ENCODE measurements around the gene PPP1R12B.

The PPP1R12B gene

GRCh38 chr1:202348509-202349205, at the start of gene PPP1R12B:
PPP1R12B (plus strand) TSS chr1:202348699; CDS start chr1:202348852, 153 bp downstream.
- Histone ChIP-seq H3K4me3 (peak within 1 kb of the TSS; percentile 94 to 97), H3K27me3 (no peaks in the 10 kb centered on the region), H3K9me3 (no peaks in the 10 kb centered on the region), H3K36me3 (no peaks in the 10 kb centered on the region), H3K4me1 (peaks cover 0 to 25% (median 14%) of the 10 kb centered on the region in 4 donors), H3K27ac (peak within 1 kb of the TSS; percentile 89 to 90)
- TF ChIP-seq CTCF (IDR thresholded peaks at IDR 0.05): no peak
- peak; percentile 99 for DNase-seq
- intact Hi-C loops (cut with DNase I; ENCODE audit: low total_unique reads): loop anchor here (10.0 kb wide), 1 partner anchor 366 kb away; the partner anchor contains the start of gene SYT2

- no peak overlapping the region for H3K27ac ChIP-seq
- intact Hi-C loops (cut with DNase I; ENCODE audit: low total_unique reads): no loop called here
- peaks cover 0 to 19% (median 14%) of the 10 kb centered on the region in 4 donors for H3K4me1 ChIP-seq
- no peak for DNase-seq
- no peaks in the 10 kb centered on the region for H3K9me3 ChIP-seq
- H3K27me3 ChIP-seq: no peaks in the 10 kb centered on the region
- no peak for TF ChIP-seq CTCF (IDR thresholded peaks at IDR 0.05)
- peaks cover 0 to 61% (median 14%) of the 10 kb centered on the region in 3 donors for H3K36me3 ChIP-seq
- H3K4me3 ChIP-seq: no peak overlapping the region
These were observed 46.3 kb upstream of the PPP1R12B start for GRCh38 chr1:202302166-202302565.

GRCh38 chr1:202304375-202304774, 44.1 kb upstream of the PPP1R12B start:
- Histone ChIP-seq H3K36me3 (peaks cover 0 to 71% (median 9%) of the 10 kb centered on the region in 3 donors), H3K9me3 (no peaks in the 10 kb centered on the region), H3K4me3 (no peak overlapping the region), H3K27me3 (no peaks in the 10 kb centered on the region), H3K27ac (peak overlapping the region; percentile 41 to 60), H3K4me1 (peaks cover 0 to 19% (median 14%) of the 10 kb centered on the region in 4 donors)
- intact Hi-C loops (cut with DNase I; ENCODE audit: low total_unique reads): no loop called here
- no peak for TF ChIP-seq CTCF (IDR thresholded peaks at IDR 0.05)
- peak; percentile 29 to 84 for DNase-seq

GRCh38 chr1:202305168-202305567, 43.3 kb upstream of the PPP1R12B start:
- Histone ChIP-seq H3K27ac (peak overlapping the region in 1 of 2 donors; percentile 60), H3K9me3 (no peaks in the 10 kb centered on the region), H3K4me1 (peaks cover 0 to 19% (median 14%) of the 10 kb centered on the region in 4 donors), H3K36me3 (peaks cover 0 to 65% (median 3%) of the 10 kb centered on the region in 3 donors), H3K27me3 (no peaks in the 10 kb centered on the region), H3K4me3 (no peak overlapping the region)
- TF ChIP-seq CTCF (IDR thresholded peaks at IDR 0.05): no peak
- intact Hi-C loops (cut with DNase I; ENCODE audit: low total_unique reads): no loop called here
- no peak for DNase-seq

- H3K27me3 ChIP-seq: no peaks in the 10 kb centered on the region
- H3K4me1 ChIP-seq: peaks cover 0 to 21% (median 16%) of the 10 kb centered on the region in 4 donors
- H3K4me3 ChIP-seq: no peak overlapping the region
- no peak for DNase-seq
- no peak overlapping the region for H3K27ac ChIP-seq
- intact Hi-C loops (cut with DNase I; ENCODE audit: low total_unique reads): no loop called here
- H3K36me3 ChIP-seq: peaks cover 0 to 52% (median 3%) of the 10 kb centered on the region in 3 donors
- no peaks in the 10 kb centered on the region for H3K9me3 ChIP-seq
- no peak for TF ChIP-seq CTCF (IDR thresholded peaks at IDR 0.05)
These were observed 41.8 kb upstream of the PPP1R12B start for GRCh38 chr1:202306535-202307345.

Measured in tibial artery (tissue), 4 donors.